Putamen (tissue), 1 donor: ENCODE data around the gene ZNF14.
A peak's percentile ranks its signal among the peaks of the same experiment; 100 is the strongest.
"Not testable (repeated sequence)": the region's sequence is repeated elsewhere in the genome, so short reads cannot be mapped to it uniquely, and the experiment has no call there.

Source experiments
- DNase-seq: peaks from one replicate; pipeline ENCODE4 v3.0.0-alpha.2; 2016; ENCODE audit warnings: low spot score

The ZNF14 gene

DNA sequence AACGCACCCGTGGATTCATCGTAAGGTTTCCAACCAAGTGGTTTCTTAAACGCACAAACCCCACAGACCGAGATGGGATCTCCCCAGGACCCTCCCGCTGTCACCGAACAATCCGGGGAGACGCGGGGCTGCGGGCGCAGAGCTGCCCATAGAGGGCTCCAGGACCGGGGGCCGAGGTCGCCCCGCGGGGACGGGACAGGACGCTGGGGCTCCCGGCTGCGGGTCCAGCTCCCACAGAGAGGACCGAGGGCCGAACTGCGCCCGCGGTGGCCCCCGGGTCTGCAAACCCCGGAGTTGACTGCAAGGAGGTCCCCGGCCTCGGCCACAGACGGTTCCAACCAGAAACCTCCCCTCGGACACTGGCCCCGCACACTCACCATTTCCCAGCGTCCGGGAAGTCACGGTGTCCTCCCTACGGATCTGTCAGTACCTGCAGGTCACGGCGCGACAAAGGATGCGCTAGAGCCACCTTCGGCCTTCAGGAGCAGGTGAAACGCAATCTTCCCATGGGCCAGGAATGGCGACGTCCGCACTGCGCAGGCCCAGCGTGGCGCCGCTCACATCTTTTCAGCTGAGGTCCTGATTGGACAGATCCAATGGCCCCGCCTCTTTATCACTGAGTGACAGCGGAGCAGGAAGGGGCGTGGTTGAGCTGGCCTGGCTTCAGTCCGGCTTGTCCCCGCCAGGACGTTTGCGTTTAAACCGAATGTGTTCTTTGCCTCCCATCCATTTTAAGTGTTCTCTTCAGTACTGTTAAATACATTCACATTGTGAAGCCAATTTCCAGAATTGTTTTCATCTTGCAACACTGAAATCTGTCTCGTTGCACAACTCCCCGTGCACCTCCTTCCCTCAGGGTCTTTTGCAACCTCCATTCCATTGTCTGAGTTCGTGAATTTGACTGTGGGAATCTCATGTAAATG, at the start of gene ZNF14:
Gene ZNF14 (minus strand): TSS at position 534 of the 923 bp plus-strand sequence. CDS start 154 bp downstream, at position 380.
- DNase-seq: peak; percentile 94

- not testable (repeated sequence) for DNase-seq
Measured at GRCh38 chr19:19781791-19782190, 48.9 kb upstream of the ZNF14 start.

DNA sequence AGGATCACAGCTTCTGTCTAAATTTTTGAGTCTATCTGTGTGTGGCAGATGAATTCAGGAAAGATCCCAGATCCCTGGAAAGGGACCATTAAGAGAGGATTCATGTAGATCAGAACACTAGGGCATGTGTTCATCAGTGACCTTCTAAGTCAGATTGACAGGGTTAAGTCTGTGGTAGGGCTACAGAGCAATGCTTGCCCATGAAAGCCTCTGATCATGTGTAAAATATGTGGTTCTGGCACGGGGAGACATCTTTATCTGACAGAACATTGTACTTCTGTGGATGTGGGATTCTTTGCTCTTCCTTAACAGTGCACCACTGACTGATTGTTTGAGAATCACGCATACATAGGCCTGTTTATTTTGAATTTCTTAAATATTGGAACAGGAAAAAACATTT, 45.8 kb upstream of the ZNF14 start:
- no peak for DNase-seq

DNA sequence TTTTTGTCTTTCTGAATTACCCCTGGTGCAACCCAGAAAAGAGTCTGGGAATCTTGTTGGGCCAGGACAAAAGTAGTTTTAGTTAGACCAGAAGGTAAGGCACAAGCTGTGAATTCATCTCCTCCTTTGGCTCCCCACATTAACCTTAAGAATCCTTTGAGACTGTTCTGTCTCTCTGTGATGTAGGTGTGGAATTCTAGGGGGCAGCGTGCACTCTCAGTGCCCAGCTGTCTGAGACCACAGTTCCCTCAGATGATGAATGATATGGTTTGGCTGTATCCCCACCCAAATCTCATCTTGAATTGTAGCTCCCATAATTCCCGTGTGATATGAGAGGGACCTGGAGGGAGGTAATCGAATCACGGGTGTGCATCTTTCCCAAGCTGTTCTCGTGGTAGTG, 44.8 kb upstream of the ZNF14 start:
- DNase-seq: no peak

DNA sequence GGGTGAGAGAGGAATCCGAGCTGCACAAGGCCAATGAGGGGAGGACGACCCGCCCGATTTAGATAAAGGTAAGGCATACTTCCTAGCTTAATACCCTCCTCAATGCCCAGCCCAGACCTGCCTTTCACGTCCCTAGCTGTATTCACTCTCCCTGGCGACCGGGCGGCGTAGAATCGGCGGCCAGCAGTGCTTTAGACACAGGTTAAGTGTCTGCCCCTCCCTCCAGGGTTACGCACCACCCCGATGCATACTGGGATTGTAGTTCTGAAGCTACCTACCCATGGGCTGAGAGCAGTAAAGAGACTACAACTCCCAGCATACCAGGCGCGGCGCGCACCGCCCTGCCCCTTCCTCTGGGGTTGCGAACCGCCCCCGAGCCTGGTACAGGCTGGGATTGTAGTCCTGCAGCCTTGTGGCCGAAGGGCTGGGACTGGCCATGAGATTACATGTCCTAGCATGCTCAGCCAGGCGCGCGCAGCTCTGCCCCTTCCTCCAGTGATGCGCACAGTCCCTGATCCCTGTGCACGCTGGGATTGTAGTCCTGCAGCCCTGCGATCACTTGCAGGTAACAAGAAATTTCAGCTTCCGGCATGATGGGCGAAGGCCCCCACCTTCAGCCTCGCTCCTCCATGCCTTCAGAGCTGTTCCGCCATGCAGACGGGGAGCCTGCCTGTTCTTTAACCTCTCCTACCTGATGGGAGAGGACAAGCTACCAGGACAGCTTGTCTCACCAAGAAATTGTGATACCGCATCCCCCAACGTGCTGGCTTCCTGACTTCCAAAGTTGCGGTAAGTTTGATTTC, 43.5 kb upstream of the ZNF14 start:
- peak; percentile 99 for DNase-seq

- DNase-seq: peak; percentile 34
Measured at GRCh38 chr19:19775891-19776205, 42.9 kb upstream of the ZNF14 start.

- DNase-seq: no peak
Measured at GRCh38 chr19:19774354-19775033, 41.6 kb upstream of the ZNF14 start.

DNA sequence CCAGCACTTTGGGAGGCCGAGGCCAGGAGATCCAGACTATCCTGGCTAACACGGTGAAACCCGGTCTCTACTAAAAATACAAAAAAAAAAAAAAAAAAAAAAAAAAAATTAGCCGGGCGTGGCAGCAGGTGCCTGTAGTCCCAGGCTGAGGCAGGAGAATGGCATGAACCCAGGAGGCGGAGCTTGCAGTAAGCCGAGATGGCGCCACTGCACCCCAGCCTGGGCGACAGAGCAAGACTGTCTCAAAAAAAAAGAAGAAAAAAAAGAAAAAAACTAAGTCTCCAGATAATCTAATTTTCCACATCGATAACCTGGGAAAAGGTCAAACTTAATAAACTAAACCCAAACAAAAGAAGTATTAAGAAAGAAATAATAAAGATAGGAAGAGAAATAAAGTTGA, 39.1 kb upstream of the ZNF14 start:
- not testable (repeated sequence) for DNase-seq

DNA sequence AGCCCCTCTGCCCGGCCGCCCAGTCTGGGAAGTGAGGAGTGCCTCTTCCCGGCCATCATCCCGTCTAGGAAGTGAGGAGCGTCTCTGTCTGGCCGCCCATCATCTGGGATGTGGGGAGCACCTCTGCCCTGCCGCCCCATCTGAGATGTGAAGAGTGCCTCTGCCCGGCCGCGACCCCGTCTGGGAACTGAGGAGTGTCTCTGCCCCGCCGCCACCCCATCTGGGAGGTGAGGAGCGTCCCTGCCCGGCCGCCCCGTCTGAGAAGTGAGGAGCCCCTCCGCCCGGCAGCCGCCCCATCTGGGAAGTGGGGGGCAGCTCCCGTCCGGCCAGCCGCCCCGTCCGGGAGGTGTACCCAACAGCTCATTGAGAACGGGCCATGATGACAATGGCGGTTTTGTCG, 37.1 kb upstream of the ZNF14 start:
- DNase-seq: not testable (repeated sequence)

- no peak for DNase-seq
Measured at GRCh38 chr19:19758164-19758563, 25.3 kb upstream of the ZNF14 start.

- DNase-seq: no peak
Measured at GRCh38 chr19:19752760-19753403, 20.0 kb upstream of the ZNF14 start.

- no peak for DNase-seq
Measured at GRCh38 chr19:19751846-19752245, 18.9 kb upstream of the ZNF14 start.

DNA sequence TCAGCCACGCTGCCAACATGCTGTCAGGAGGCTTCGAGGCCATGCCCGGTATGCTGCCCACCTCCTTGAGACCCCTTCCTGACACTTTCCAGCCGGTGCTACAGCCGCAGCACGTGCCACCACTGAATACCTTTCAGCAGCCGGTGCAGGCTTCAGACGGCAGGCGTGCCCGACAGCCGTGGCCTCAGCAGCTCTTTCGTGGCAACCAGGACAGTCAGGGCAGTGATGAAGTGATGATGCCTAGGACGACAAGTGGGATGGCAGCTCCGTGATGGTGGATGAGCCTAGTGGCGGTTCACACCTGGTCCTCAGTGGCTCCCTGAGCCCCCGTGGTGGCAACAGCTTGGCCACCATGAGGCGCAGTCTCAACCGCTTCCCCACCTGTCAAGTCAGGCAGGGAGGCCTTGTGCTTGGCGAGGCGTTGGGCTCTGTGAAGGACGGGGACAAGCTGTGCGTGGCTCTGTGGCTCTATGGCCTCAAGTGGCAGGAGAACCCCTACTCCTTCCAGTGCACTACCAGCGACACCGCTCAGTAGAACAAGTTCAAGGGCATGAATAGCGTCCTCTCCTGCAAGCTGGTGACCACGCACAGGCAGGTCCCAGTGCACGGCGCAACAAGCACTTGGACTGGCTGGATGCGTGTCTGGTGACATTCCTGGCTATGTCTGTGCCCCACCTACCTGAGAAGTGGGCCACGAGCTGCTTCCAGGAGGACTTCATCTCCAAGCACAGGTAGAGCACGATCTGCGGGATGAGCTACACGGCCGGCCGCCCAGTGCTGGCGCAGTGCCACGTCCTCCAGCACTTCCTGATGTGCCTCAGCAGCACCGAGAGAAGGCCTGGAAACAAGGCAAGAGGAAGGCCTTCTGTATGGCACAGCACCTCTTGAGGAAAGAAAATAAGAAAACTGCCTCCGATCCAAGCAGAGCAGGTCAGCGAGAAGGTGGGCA, 18.2 kb upstream of the ZNF14 start:
- no peak for DNase-seq

DNA sequence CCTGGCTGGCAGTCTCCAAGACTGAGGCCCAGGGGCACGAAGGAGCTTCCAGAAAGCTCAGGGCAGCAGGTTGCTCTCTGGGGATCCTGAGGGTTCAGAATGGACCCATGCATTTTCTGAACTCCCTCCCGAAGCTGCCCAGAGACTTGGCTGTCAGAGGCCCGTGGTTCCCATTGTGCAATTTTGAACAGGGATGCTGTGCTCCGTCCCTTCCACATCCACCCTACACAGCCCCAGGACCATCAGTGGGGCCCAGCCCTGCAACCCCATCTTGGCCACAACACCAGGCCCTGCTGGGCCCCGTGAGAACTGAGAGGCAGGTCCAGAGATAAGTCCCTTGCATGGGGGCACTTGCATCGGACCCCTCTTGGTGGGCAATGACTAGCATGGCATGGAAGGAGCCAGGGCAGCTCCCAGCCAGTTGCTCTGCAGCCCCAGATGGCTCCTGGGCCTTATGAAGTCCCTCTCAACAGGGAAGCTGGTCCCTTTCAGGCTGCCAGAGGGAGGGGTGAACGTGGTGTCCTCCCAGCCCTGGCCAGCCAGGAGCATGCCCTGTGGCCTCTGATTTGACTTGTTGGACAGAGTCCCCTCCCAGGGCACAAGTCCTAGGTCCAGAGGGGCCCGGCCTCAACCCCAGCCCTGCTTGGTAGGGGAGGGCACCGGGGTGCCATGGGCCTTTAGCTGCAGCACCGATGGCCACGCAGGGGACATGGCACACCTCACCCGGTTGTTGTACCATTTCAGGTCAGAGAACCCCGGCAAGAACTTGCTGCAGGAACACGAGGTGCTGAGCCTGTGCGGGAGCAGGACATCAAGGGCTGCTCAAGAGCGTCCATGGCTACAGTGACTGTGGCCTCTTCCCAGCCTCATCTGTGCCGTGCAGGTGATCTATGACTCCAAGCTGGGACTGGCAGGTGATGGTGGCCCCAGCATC, 17.3 kb upstream of the ZNF14 start:
- no peak for DNase-seq

DNA sequence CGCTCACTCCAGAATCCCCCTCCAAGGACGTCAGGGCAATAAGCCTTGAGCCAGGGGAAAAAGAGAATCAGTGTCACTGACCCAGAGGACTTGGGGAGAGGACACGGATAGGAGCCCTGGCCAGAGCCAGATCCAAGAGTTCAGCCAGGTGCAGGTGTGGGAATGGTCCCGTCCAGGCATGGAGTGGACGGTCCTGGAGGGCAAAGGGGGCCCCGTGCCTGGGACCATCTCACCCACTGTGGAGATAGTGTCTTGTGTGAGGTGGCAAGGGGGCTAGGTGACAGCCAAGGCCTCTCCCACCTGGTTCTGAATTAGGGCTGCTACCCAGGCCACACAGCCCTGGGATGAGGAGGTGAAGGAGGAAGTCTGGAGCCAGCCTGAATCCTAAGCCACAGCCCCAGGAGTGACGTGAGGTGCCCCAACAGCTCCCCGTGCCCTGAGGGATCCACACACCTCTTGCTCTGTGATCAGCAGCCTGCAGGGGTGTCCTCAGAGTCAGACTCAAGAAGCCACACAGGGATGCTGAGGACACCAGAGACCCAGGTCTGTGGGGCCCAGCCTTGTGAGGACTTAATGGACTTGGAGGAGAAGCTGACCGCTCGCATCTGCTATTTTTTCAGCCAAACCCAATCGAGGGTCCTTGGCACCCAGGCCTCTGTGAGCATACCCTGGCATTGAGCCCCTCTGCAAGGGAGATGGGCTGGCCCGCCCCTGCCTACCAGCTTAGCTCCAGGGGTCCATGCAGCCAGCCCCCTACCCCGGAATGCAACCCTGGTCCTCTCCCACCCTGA, 16.4 kb upstream of the ZNF14 start:
- DNase-seq: no peak

GRCh38 chr19:19748249-19748938, 15.5 kb upstream of the ZNF14 start:
- no peak for DNase-seq

DNA sequence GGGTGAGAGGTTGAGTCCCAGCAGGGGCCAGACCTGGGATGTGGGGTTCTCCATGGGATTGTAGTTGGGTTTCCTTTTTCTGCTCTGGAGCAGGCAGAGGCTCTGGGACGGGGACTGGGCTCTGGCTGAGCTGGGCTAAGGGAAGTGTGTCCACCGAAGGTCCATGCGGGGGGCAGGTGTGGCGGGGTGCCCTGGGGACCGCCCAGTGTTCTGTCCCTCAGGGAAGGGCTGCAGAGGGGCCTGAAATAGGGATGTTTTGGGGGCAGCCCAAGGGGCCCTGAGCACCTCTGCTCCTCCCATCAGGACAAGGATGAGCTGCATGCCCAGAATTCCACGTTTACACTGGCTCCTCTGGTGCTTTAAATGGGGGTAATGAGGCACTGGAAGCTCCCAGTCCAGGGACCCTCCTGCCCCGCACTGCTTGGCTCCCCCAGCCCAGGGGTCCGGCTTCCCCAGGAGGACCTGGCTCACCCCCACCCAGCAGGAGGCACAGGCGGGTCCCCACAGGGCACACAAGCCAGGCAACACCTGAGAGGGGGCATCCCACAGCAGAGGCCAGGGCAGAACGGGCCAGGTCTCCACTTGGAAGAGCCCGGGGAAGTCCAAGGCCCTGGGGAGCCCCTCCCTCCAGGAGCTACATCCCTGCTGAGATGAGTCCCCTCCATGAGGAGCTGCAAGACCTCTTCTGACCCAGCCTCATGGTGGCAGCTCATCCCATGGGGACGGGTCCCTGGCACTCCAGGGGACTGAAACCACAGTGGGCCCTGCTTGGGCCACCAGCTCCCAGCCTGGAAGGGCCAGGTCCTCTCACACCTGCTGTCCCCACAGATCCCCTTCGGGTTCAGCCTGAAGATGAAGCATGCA, 14.7 kb upstream of the ZNF14 start:
- no peak for DNase-seq
